ENCODE data around the gene EMP1. TPM values are rescaled to one million over a fixed set of nuclear protein-coding genes. Genes with fewer than 3 reads are reported as not detected.
A peak's percentile ranks its signal among the peaks of the same experiment; 100 is the strongest.

EMP1 gene
- total RNA-seq, 2 experiments from 2014 or later: 54.4 to 57.3 TPM

DNA sequence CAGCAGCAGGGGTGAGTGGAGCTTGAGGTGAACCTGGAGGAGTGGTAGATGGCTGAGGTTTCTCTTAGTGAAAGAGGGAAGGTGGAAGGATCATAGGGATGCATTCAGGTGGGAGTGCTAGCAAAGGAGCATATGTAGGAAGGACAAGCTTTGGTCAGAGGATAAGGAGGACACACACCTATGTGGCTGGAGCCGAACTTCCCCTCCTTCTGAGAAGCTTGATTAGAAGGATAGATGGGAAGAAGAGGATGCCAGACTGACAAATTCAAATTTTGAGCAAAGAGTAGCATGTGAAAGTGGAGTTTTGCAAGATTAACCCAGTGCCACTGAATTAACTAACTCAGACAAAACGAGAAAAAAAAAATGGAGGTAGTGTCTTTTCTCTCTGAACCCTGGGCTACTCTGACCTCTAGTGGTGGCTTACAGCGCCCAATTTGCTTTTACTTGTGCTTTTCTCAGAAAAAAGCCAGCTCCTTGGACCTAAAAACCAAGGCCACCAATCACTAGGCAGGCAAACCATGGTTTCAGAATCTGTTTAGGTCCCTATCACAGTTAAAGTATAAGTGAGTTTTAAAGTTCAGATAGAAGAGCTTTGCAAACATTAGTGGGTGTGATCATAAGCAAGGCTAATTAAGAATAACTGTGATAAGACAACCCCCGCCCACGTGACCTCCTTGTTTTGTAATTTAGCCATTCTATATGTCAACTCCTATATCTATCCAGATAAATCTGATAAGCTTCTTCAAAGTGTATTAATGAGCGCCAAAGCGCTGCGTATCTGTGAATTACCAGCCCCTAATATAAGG lies 15.5 kb downstream of the EMP1 start:
- CTCF ChIA-PET: interaction anchor here (0.6 to 9.3 kb wide), 60 partner anchors 9 to 728 kb away, joined by 3 to 173 read pairs (median 6); partner anchors contain the start of genes EMP1, FAM234B and GSG1
- POLR2A ChIA-PET: interaction anchor here (0.5 to 3.5 kb wide), 4 partner anchors 15 to 163 kb away, joined by 3 to 27 read pairs (median 8); partner anchors contain the start of genes EMP1 and GSG1
- DNase-seq: peak; percentile 81
- peaks cover 54% of the 10 kb centered on the region for H3K4me1 Mint-ChIP-seq (ENCODE audit: low read depth)
- no peaks in the 10 kb centered on the region for H3K9me3 Mint-ChIP-seq
- intact Hi-C loops (cut with micrococcal nuclease): loop anchor here (1.0 to 5.0 kb wide), 13 partner anchors 16 to 423 kb away; partner anchors contain the start of genes EMP1, GSG1 and HEBP1
- H3K4me3 Mint-ChIP-seq: peak overlapping the region; percentile 53
- H3K36me3 Mint-ChIP-seq: peaks cover 18% of the 10 kb centered on the region
- peak overlapping the region; percentile 93 for H3K27ac Mint-ChIP-seq
- H3K27me3 Mint-ChIP-seq: no peaks in the 10 kb centered on the region

GRCh38 chr12:13215056-13215455 lies 18.5 kb downstream of the EMP1 start:
- Mint-ChIP-seq H3K36me3 (peaks cover 20% of the 10 kb centered on the region), H3K27me3 (no peaks in the 10 kb centered on the region), H3K4me1 (ENCODE audit: low read depth) (peaks cover 26% of the 10 kb centered on the region), H3K9me3 (peaks cover 3% of the 10 kb centered on the region), H3K4me3 (no peak overlapping the region), H3K27ac (no peak overlapping the region)
- DNase-seq: no peak
- ChIA-PET POLR2A (no interaction called here), CTCF (interaction anchor here (0.9 to 2.4 kb wide), 3 partner anchors 12 to 299 kb away, joined by 3 to 8 read pairs (median 7); no protein-coding TSS in a partner anchor)
- intact Hi-C loops (cut with micrococcal nuclease): no loop called here

DNA sequence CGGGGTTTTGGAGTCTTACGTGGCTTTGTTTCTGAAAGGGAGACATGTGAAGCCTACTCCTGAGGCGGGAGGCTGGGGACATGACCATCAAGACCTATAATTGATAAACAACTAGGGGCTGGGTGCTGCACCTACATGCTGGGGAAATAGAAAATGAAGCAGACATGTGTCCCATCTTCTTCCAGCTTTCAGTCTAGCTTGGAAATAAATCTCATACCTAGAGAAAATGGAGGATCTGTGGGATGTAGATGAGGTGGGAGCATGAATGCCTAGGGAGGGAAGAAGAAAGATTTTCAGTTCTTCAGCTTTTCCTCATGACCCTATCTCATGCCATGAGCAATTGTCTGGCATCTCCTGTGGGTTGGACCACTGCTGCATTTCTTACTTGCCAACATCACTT lies 22.1 kb downstream of the EMP1 start:
- intact Hi-C loops (cut with micrococcal nuclease): no loop called here
- Mint-ChIP-seq H3K27ac (no peak overlapping the region), H3K4me3 (no peak overlapping the region)

DNA sequence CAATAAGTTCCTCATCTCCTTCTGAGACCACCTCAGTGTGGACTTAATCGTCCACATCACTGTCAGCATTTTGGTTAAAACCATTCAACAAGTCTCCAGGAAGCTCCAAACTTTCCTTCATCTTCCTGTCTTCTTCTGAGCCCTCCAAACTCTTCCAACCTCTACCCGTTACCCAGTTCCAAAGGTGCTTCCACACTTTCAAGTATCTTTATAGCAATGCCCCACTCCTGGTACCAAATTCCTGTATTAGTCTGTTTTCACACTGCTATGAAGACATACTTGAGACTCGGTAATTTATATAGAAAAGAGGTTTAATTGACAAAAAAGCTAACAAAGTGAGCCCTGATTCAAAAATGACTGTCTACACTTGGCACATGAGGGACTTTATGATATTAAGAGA lies 22.8 kb downstream of the EMP1 start:
- H3K27ac Mint-ChIP-seq: no peak overlapping the region
- H3K4me3 Mint-ChIP-seq: no peak overlapping the region
- peaks cover 9% of the 10 kb centered on the region for H3K36me3 Mint-ChIP-seq
- peaks cover 3% of the 10 kb centered on the region for H3K9me3 Mint-ChIP-seq
- CTCF ChIA-PET: interaction anchor here (1.1 kb wide), 1 partner anchor 303 kb away, joined by 3 read pairs; no protein-coding TSS in a partner anchor
- no peaks in the 10 kb centered on the region for H3K27me3 Mint-ChIP-seq
- POLR2A ChIA-PET: no interaction called here
- intact Hi-C loops (cut with micrococcal nuclease): no loop called here
- DNase-seq: no peak
- no peaks in the 10 kb centered on the region for H3K4me1 Mint-ChIP-seq (ENCODE audit: low read depth)

More for the DNA sequence above, 22.1 kb downstream of the EMP1 start:
- Mint-ChIP-seq H3K4me1 (ENCODE audit: low read depth) (no peaks in the 10 kb centered on the region), H3K9me3 (peaks cover 3% of the 10 kb centered on the region), H3K36me3 (peaks cover 15% of the 10 kb centered on the region), H3K27me3 (no peaks in the 10 kb centered on the region)
- POLR2A ChIA-PET: no interaction called here
- CTCF ChIA-PET: interaction anchor here (1.0 to 1.1 kb wide), 2 partner anchors 37 to 302 kb away, joined by 3 read pairs; no protein-coding TSS in a partner anchor
- DNase-seq: no peak

DNA sequence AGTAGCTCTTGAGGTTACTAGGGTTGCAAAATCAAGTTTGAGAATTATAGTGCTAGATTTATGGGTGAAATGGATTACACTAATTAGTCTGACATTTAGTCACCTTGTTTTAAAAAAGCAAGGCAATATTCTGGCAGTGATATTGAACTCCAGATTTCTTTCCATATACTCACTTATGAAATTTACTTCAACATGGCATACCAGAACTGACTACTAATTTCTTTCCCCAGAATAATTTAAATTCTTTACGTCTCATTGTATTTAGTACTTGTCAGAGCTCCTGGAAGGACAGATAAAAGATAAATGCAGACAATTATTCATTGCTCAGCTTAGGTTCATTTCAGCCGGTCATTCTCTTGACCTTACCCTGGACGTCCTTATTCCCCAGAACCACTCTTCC lies 24.3 kb downstream of the EMP1 start:
- POLR2A ChIA-PET: no interaction called here
- H3K9me3 Mint-ChIP-seq: peaks cover 3% of the 10 kb centered on the region
- H3K27ac Mint-ChIP-seq: no peak overlapping the region
- intact Hi-C loops (cut with micrococcal nuclease): no loop called here
- CTCF ChIA-PET: interaction anchor here (0.6 to 2.7 kb wide), 2 partner anchors 9 to 1086 kb away, joined by 3 to 10 read pairs; no protein-coding TSS in a partner anchor
- H3K27me3 Mint-ChIP-seq: peaks cover 3% of the 10 kb centered on the region
- no peak overlapping the region for H3K4me3 Mint-ChIP-seq
- H3K36me3 Mint-ChIP-seq: peaks cover 4% of the 10 kb centered on the region
- no peaks in the 10 kb centered on the region for H3K4me1 Mint-ChIP-seq (ENCODE audit: low read depth)
- DNase-seq: no peak

DNA sequence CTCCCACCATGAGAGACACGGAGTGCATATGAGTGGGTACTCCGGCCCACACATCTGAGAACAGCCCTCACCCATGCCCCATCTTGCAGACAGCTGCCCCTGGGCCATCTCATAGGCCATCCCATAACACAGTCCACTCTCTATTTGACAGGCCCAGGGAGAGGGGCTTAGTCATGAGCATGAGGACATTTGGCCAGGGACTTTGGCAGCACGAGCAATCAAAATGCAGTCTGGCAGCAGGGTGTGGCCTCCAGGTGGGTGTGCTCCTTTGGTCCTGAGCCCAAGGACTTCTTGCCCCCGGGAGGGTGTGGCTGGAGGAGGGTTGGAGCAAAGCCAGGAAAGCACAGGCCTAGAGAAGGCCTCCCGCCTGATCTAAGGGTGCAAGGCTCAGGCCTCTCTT lies 25.6 kb downstream of the EMP1 start:
- peaks cover 2% of the 10 kb centered on the region for H3K36me3 Mint-ChIP-seq
- no peak overlapping the region for H3K4me3 Mint-ChIP-seq
- DNase-seq: no peak
- intact Hi-C loops (cut with micrococcal nuclease): no loop called here
- ChIA-PET CTCF (interaction anchor here (0.9 to 2.7 kb wide), 2 partner anchors 10 to 306 kb away, joined by 3 to 10 read pairs; no protein-coding TSS in a partner anchor), POLR2A (no interaction called here)
- peaks cover 9% of the 10 kb centered on the region for H3K27me3 Mint-ChIP-seq
- H3K27ac Mint-ChIP-seq: no peak overlapping the region
- peaks cover 3% of the 10 kb centered on the region for H3K9me3 Mint-ChIP-seq
- H3K4me1 Mint-ChIP-seq (ENCODE audit: low read depth): no peaks in the 10 kb centered on the region

DNA sequence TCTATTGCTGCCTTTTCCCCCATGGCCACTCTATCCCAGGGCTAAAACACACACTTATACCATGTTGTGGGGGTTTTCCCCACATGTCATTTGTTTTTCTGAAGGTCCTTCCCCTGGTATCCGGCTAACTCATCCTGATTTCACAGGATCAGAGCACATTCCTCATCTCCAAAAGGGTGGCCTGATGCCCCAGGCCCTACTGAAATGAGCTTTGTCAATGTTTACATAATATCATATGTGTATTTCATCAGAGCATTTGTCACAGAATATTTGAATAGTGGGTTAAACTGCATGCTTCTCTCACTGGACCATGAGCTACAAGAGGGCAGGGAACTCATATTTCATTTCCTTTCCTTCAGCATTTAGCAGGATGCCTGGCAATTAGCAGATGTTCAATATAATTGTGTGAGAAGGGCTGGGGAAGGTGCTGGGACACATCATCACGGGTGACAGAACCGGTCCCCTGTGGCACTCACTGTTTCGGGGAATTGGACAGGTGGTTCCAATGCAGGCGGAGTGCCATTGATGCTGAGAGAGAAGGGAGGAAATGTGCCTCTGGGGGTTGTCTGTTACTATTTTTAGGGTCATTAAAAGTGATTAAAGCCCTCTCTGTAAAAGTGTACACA lies 26.8 kb downstream of the EMP1 start:
- POLR2A ChIA-PET: no interaction called here
- Mint-ChIP-seq H3K27me3 (peaks cover 14% of the 10 kb centered on the region), H3K9me3 (peaks cover 3% of the 10 kb centered on the region)

GRCh38 chr12:13223941-13224340 lies 27.4 kb downstream of the EMP1 start:
- ChIA-PET CTCF (interaction anchor here (1.0 to 1.5 kb wide), 3 partner anchors 12 to 308 kb away, joined by 3 to 5 read pairs (median 4); no protein-coding TSS in a partner anchor), POLR2A (no interaction called here)
- intact Hi-C loops (cut with micrococcal nuclease): no loop called here
- Mint-ChIP-seq H3K9me3 (peaks cover 3% of the 10 kb centered on the region), H3K27me3 (peaks cover 14% of the 10 kb centered on the region), H3K4me1 (ENCODE audit: low read depth) (no peaks in the 10 kb centered on the region), H3K27ac (no peak overlapping the region), H3K4me3 (no peak overlapping the region), H3K36me3 (peaks cover under 1% of the 10 kb centered on the region)
- no peak for DNase-seq

More for the DNA sequence above, 26.8 kb downstream of the EMP1 start:
- intact Hi-C loops (cut with micrococcal nuclease): no loop called here
- H3K4me3 Mint-ChIP-seq: no peak overlapping the region
- DNase-seq: no peak
- H3K27ac Mint-ChIP-seq: no peak overlapping the region
- H3K4me1 Mint-ChIP-seq (ENCODE audit: low read depth): no peaks in the 10 kb centered on the region
- CTCF ChIA-PET: interaction anchor here (1.0 to 1.5 kb wide), 2 partner anchors 11 to 307 kb away, joined by 3 to 4 read pairs; no protein-coding TSS in a partner anchor
- H3K36me3 Mint-ChIP-seq: peaks cover 2% of the 10 kb centered on the region

- Mint-ChIP-seq H3K4me1 (ENCODE audit: low read depth) (no peaks in the 10 kb centered on the region), H3K9me3 (peaks cover 4% of the 10 kb centered on the region), H3K27ac (no peak overlapping the region), H3K27me3 (peaks cover 20% of the 10 kb centered on the region), H3K36me3 (no peaks in the 10 kb centered on the region), H3K4me3 (no peak overlapping the region)
- ChIA-PET CTCF (interaction anchor here (0.8 to 1.9 kb wide), 4 partner anchors 12 to 29 kb away, joined by 3 to 9 read pairs (median 3); no protein-coding TSS in a partner anchor), POLR2A (no interaction called here)
- no peak for DNase-seq
- intact Hi-C loops (cut with micrococcal nuclease): no loop called here
Observed at GRCh38 chr12:13227191-13227590, 30.7 kb downstream of the EMP1 start.

GRCh38 chr12:13228579-13228978 lies 32.1 kb downstream of the EMP1 start:
- intact Hi-C loops (cut with micrococcal nuclease): no loop called here
- Mint-ChIP-seq H3K4me3 (no peak overlapping the region), H3K27ac (no peak overlapping the region), H3K36me3 (no peaks in the 10 kb centered on the region), H3K9me3 (peaks cover 4% of the 10 kb centered on the region), H3K27me3 (peaks cover 20% of the 10 kb centered on the region), H3K4me1 (ENCODE audit: low read depth) (no peaks in the 10 kb centered on the region)
- DNase-seq: no peak
- POLR2A ChIA-PET: no interaction called here
- CTCF ChIA-PET: no interaction called here

GRCh38 chr12:13229504-13229903 lies 33.0 kb downstream of the EMP1 start:
- H3K36me3 Mint-ChIP-seq: no peaks in the 10 kb centered on the region
- DNase-seq: no peak
- ChIA-PET CTCF (no interaction called here), POLR2A (no interaction called here)
- H3K4me1 Mint-ChIP-seq (ENCODE audit: low read depth): no peaks in the 10 kb centered on the region
- no peak overlapping the region for H3K27ac Mint-ChIP-seq
- H3K4me3 Mint-ChIP-seq: no peak overlapping the region
- peaks cover 4% of the 10 kb centered on the region for H3K9me3 Mint-ChIP-seq
- H3K27me3 Mint-ChIP-seq: peaks cover 20% of the 10 kb centered on the region
- intact Hi-C loops (cut with micrococcal nuclease): no loop called here

- Mint-ChIP-seq H3K4me3 (no peak overlapping the region), H3K27ac (no peak overlapping the region), H3K36me3 (no peaks in the 10 kb centered on the region), H3K9me3 (peaks cover 4% of the 10 kb centered on the region), H3K4me1 (ENCODE audit: low read depth) (no peaks in the 10 kb centered on the region), H3K27me3 (peaks cover 18% of the 10 kb centered on the region)
- no peak for DNase-seq
- POLR2A ChIA-PET: no interaction called here
- CTCF ChIA-PET: interaction anchor here (1.0 kb wide), 1 partner anchor 25 kb away, joined by 6 read pairs; no protein-coding TSS in a partner anchor
- intact Hi-C loops (cut with micrococcal nuclease): no loop called here
Observed at GRCh38 chr12:13230500-13230899, 34.0 kb downstream of the EMP1 start.

Measured in activated CD4-positive, alpha-beta memory T cell treated with anti-CD3 and anti-CD28 coated beads for 36 hours (primary cell).